SK-N-MC (cell line): ENCODE data around the gene CTSE.
"Not testable (repeated sequence)": the region's sequence is repeated elsewhere in the genome, so short reads cannot be mapped to it uniquely, and the experiment has no call there.

Source experiments
- EZH2 ChIP-seq: fragments of 200-600 bp; sonication (generic); IDR thresholded peaks from one replicate; pipeline ENCODE4 v1.6.1; 2017; ENCODE audit warnings: antibody characterized with exemption
- FOXP2 ChIP-seq: optimal IDR thresholded peaks from 2 replicates; pipeline ENCODE3; 2011; ENCODE audit warnings: mild to moderate bottlenecking, moderate library complexity; ENCODE audit not compliant: insufficient read depth; ENCODE audit errors: extremely low read length, control extremely low read depth
- POLR2AphosphoS5 ChIP-seq: IDR thresholded peaks from 2 replicates; pipeline ENCODE4 v1.6.1; 2012; ENCODE audit warnings: mild to moderate bottlenecking, low read depth, low read length, borderline replicate concordance

- TF ChIP-seq EZH2, POLR2AphosphoS5, FOXP2: not testable (repeated sequence)
These were observed 29.9 kb upstream of the CTSE start for GRCh38 chr1:206053616-206054015.
